ENCODE data around the gene ACE2.

GRCh38 chrX:15523088-15523487 is 77.7 kb downstream of the ACE2 start:
- TF ChIP-seq CTCF (IDR thresholded peaks at IDR 0.05) (no peak), POLR2A (IDR thresholded peaks at IDR 0.05) (no peak)
